CD4-positive, alpha-beta memory T cell (primary cell): ENCODE data around the gene SKP1. TPM values are rescaled to one million over a fixed set of nuclear protein-coding genes. Genes with fewer than 3 reads are reported as not detected.

Experiments used
- CTCF ChIA-PET: fragments of 350-600 bp; sonication (Branson Sonifier 250); formaldehyde crosslinking; loops from one replicate; lab custom pipeline; 2021; ENCODE audit warnings: inconsistent platforms; ENCODE audit not compliant: partially characterized antibody; lab: Charles Lee
- POLR2A ChIA-PET: fragments of 350-600 bp; sonication (Branson Sonifier 250); formaldehyde crosslinking; loops from one replicate; lab custom pipeline; 2021; ENCODE audit not compliant: partially characterized antibody; lab: Charles Lee
- DNase-seq, 5 donors: peaks; one replicate each; pipeline versions ENCODE4 v3.0.0 to v3.0.0-alpha.2; 2020 to 2022; ENCODE audit warnings: mixed read lengths in 1 of 5
- H3K27ac ChIP-seq: one replicate; pipeline ENCODE4 v1.7.0; 2013; ENCODE audit warnings: low read depth, low read length
- H3K27me3 ChIP-seq: 2 replicates; pipeline ENCODE4 v1.7.0; 2013; ENCODE audit warnings: mild to moderate bottlenecking, low read length, moderate library complexity; ENCODE audit not compliant: insufficient read depth
- H3K36me3 ChIP-seq: 2 replicates; pipeline ENCODE4 v1.7.0; 2013; ENCODE audit warnings: mild to moderate bottlenecking, low read length, moderate library complexity; ENCODE audit not compliant: insufficient read depth
- H3K4me1 ChIP-seq: 2 replicates; pipeline ENCODE4 v1.7.0; 2013; ENCODE audit warnings: mild to moderate bottlenecking, low read length, moderate library complexity; ENCODE audit not compliant: insufficient read depth
- H3K4me3 ChIP-seq, 2 donors: one replicate each; pipeline ENCODE4 v1.7.0; 2013; ENCODE audit warnings: low read length in 2 of 2, mild to moderate bottlenecking in 1 of 2
- H3K9me3 ChIP-seq, 2 donors: one replicate each; pipeline ENCODE4 v1.7.0; 2013; ENCODE audit warnings: low read length in 2 of 2, control low read depth in 1 of 2; ENCODE audit not compliant: control insufficient read depth in 1 of 2
- H3K27ac Mint-ChIP-seq, 7 donors: one replicate each; pipeline ENCODE4 v1.8.0; 2020 to 2021; ENCODE audit warnings: mixed read lengths in 7 of 7, mild to moderate bottlenecking in 6 of 7, inconsistent platforms in 3 of 7, moderate library complexity in 3 of 7
- H3K27me3 Mint-ChIP-seq, 2 donors: one replicate each; pipeline ENCODE4 v1.8.0; 2020 to 2021; ENCODE audit warnings: mixed read lengths in 2 of 2
- H3K36me3 Mint-ChIP-seq, 2 donors: one replicate each; pipeline ENCODE4 v1.8.0; 2020 to 2021; ENCODE audit warnings: mixed read lengths in 2 of 2, inconsistent platforms in 1 of 2, mild to moderate bottlenecking in 1 of 2
- H3K4me1 Mint-ChIP-seq, 4 donors: one replicate each; pipeline ENCODE4 v1.8.0; 2020 to 2021; ENCODE audit warnings: mixed read lengths in 4 of 4, mild to moderate bottlenecking in 1 of 4
- H3K4me3 Mint-ChIP-seq, 8 donors: one replicate each; pipeline ENCODE4 v1.8.0; 2020 to 2021; ENCODE audit warnings: mixed read lengths in 8 of 8, mild to moderate bottlenecking in 7 of 8, moderate library complexity in 6 of 8, inconsistent platforms in 3 of 8
- H3K9me3 Mint-ChIP-seq, 8 donors: one replicate each; pipeline ENCODE4 v1.8.0; 2020 to 2021; ENCODE audit warnings: mixed read lengths in 8 of 8, mild to moderate bottlenecking in 5 of 8, inconsistent platforms in 3 of 8, moderate library complexity in 1 of 8
- intact Hi-C: fragments of 100-400 bp; cut with micrococcal nuclease; formaldehyde crosslinking; loops from one replicate; pipeline ENCODE4 v1.15.1; 2023
- polyA plus RNA-seq, 2 donors: library from polyadenylated mRNA; unstranded; fragments of 300-500 nt; fragmentation: Illumina TruSeq; gene quantifications; one replicate each; pipeline ENCODE4 v1.2.3, GENCODE V29; 2021
- total RNA-seq, 2 experiments: library from RNA; stranded (reverse); gene quantifications; one replicate each; pipeline ENCODE4 v1.2.3, GENCODE V29; 2021

SKP1 gene
- total and polyA plus RNA-seq, 4 experiments from 2014 or later: 234 to 1,639 (median 661) TPM

- Histone ChIP-seq H3K4me3 (no peak overlapping the region), H3K36me3 (peaks cover 7% of the 10 kb centered on the region)
Observed at GRCh38 chr5:134178096-134178419, 1.3 kb upstream of the SKP1 start.

GRCh38 chr5:134177369-134178095 lies 782 bp upstream of the SKP1 start:
- no peaks in the 10 kb centered on the region for H3K27me3 Mint-ChIP-seq
- Histone ChIP-seq H3K27me3 (no peaks in the 10 kb centered on the region), H3K4me1 (peaks cover 33% of the 10 kb centered on the region), H3K36me3 (peaks cover 9% of the 10 kb centered on the region), H3K4me3 (peak overlapping the region; percentile 71 to 89), H3K9me3 (no peaks in the 10 kb centered on the region), H3K27ac (peak overlapping the region; percentile 97)
- peaks cover 12 to 24% of the 10 kb centered on the region in 2 donors for H3K36me3 Mint-ChIP-seq
- ChIA-PET CTCF (interaction anchor here (1.2 to 4.7 kb wide), 5 partner anchors 25 to 137 kb away, joined by 3 to 35 read pairs (median 4); partner anchors contain the start of gene PPP2CA), POLR2A (interaction anchor here (0.6 to 6.2 kb wide), 45 partner anchors 8 to 727 kb away, joined by 3 to 119 read pairs (median 5); partner anchors contain the start of genes C5orf24, CAMLG, CDKN2AIPNL and DDX46)
- peaks cover 17 to 39% (median 24%) of the 10 kb centered on the region in 4 donors for H3K4me1 Mint-ChIP-seq
- H3K4me3 Mint-ChIP-seq: peak overlapping the region; percentile 93 to 99 (median 98)
- no peak for DNase-seq
- H3K9me3 Mint-ChIP-seq: peaks cover 0 to 2% (median 0%) of the 10 kb centered on the region in 8 donors
- H3K27ac Mint-ChIP-seq: peak overlapping the region; percentile 97 to 99 (median 98)
- intact Hi-C loops: loop anchor here (1.0 to 10.0 kb wide), 6 partner anchors 29 to 347 kb away; partner anchors contain the start of genes JADE2, PPP2CA and UBE2B

More at GRCh38 chr5:134178096-134178419, 1.3 kb upstream of the SKP1 start:
- Histone ChIP-seq H3K9me3 (no peaks in the 10 kb centered on the region), H3K4me1 (peaks cover 33% of the 10 kb centered on the region), H3K27ac (no peak overlapping the region), H3K27me3 (no peaks in the 10 kb centered on the region)
- intact Hi-C loops: loop anchor here (10.0 kb wide), 1 partner anchor 347 kb away; the partner anchor contains the start of gene JADE2
- Mint-ChIP-seq H3K36me3 (peaks cover 11 to 21% of the 10 kb centered on the region in 2 donors), H3K27ac (peak overlapping the region; percentile 6 to 99 (median 98)), H3K27me3 (no peaks in the 10 kb centered on the region), H3K9me3 (peaks cover 0 to 2% (median 0%) of the 10 kb centered on the region in 8 donors), H3K4me1 (peaks cover 17 to 37% (median 22%) of the 10 kb centered on the region in 4 donors), H3K4me3 (peak overlapping the region in 7 of 8 donors; percentile 98 to 99 (median 98))
- CTCF ChIA-PET: interaction anchor here (1.2 to 4.7 kb wide), 4 partner anchors 27 to 138 kb away, joined by 3 to 35 read pairs (median 6); partner anchors contain the start of gene PPP2CA
- DNase-seq: no peak
- POLR2A ChIA-PET: interaction anchor here (1.0 to 6.2 kb wide), 11 partner anchors 12 to 560 kb away, joined by 3 to 119 read pairs (median 6); partner anchors contain the start of genes CAMLG and PPP2CA

GRCh38 chr5:134175921-134176510 lies 734 bp downstream of the SKP1 start:
- peak in 1 of 5 donors; percentile 23 for DNase-seq
- H3K4me3 Mint-ChIP-seq: peak overlapping the region; percentile 98 to 99 (median 98)
- H3K27me3 Mint-ChIP-seq: no peaks in the 10 kb centered on the region
- Histone ChIP-seq H3K27ac (peak overlapping the region; percentile 97), H3K27me3 (no peaks in the 10 kb centered on the region), H3K36me3 (peaks cover 24% of the 10 kb centered on the region), H3K9me3 (no peaks in the 10 kb centered on the region), H3K4me1 (peaks cover 47% of the 10 kb centered on the region), H3K4me3 (peak overlapping the region; percentile 71 to 89)
- CTCF ChIA-PET: interaction anchor here (1.3 to 4.7 kb wide), 4 partner anchors 23 to 136 kb away, joined by 3 to 35 read pairs (median 5); no protein-coding TSS in a partner anchor
- POLR2A ChIA-PET: interaction anchor here (0.5 to 6.2 kb wide), 37 partner anchors 8 to 697 kb away, joined by 3 to 119 read pairs (median 4); partner anchors contain the start of genes CAMLG, CDKN2AIPNL, DDX46 and PPP2CA
- peaks cover 25 to 37% of the 10 kb centered on the region in 2 donors for H3K36me3 Mint-ChIP-seq
- intact Hi-C loops: loop anchor here (2.0 to 10.0 kb wide), 4 partner anchors 27 to 349 kb away; partner anchors contain the start of genes JADE2 and UBE2B
- peak overlapping the region; percentile 97 to 99 (median 98) for H3K27ac Mint-ChIP-seq
- peaks cover 0 to 2% (median 0%) of the 10 kb centered on the region in 8 donors for H3K9me3 Mint-ChIP-seq
- peaks cover 26 to 52% (median 37%) of the 10 kb centered on the region in 4 donors for H3K4me1 Mint-ChIP-seq

- peaks cover 30 to 56% (median 43%) of the 10 kb centered on the region in 4 donors for H3K4me1 Mint-ChIP-seq
- H3K27ac ChIP-seq: peak overlapping the region; percentile 97
- no peaks in the 10 kb centered on the region for H3K9me3 ChIP-seq
- peaks cover 33% of the 10 kb centered on the region for H3K36me3 ChIP-seq
- H3K4me3 Mint-ChIP-seq: peak overlapping the region; percentile 98 to 99 (median 98)
- CTCF ChIA-PET: interaction anchor here (1.3 to 4.7 kb wide), 2 partner anchors 25 to 135 kb away, joined by 4 to 35 read pairs; no protein-coding TSS in a partner anchor
- H3K9me3 Mint-ChIP-seq: peaks cover 0 to 2% (median 0%) of the 10 kb centered on the region in 8 donors
- H3K27me3 ChIP-seq: no peaks in the 10 kb centered on the region
- peak overlapping the region; percentile 71 to 89 for H3K4me3 ChIP-seq
- H3K27ac Mint-ChIP-seq: peak overlapping the region; percentile 30 to 99 (median 79)
- intact Hi-C loops: loop anchor here (10.0 kb wide), 1 partner anchor 350 kb away; the partner anchor contains the start of gene JADE2
- no peak for DNase-seq
- H3K27me3 Mint-ChIP-seq: no peaks in the 10 kb centered on the region
- H3K4me1 ChIP-seq: peaks cover 56% of the 10 kb centered on the region
- peaks cover 26 to 46% of the 10 kb centered on the region in 2 donors for H3K36me3 Mint-ChIP-seq
- POLR2A ChIA-PET: interaction anchor here (0.8 to 6.2 kb wide), 18 partner anchors 7 to 351 kb away, joined by 3 to 119 read pairs (median 6); partner anchors contain the start of genes PPP2CA and UBE2B
Observed at GRCh38 chr5:134174841-134175839, 1.6 kb downstream of the SKP1 start.

- H3K36me3 ChIP-seq: peaks cover 52% of the 10 kb centered on the region
- no peak overlapping the region for H3K27ac ChIP-seq
- Mint-ChIP-seq H3K4me1 (peaks cover 37 to 68% (median 53%) of the 10 kb centered on the region in 4 donors), H3K27ac (peak overlapping the region in 2 of 7 donors; percentile 75 to 99), H3K9me3 (peaks cover 0 to 4% (median 0%) of the 10 kb centered on the region in 8 donors), H3K27me3 (no peaks in the 10 kb centered on the region), H3K4me3 (peak overlapping the region in 2 of 8 donors; percentile 43 to 59), H3K36me3 (peaks cover 40 to 66% of the 10 kb centered on the region in 2 donors)
- H3K27me3 ChIP-seq: no peaks in the 10 kb centered on the region
- POLR2A ChIA-PET: interaction anchor here (0.7 to 1.3 kb wide), 3 partner anchors 14 to 205 kb away, joined by 3 read pairs; no protein-coding TSS in a partner anchor
- intact Hi-C loops: loop anchor here (2.0 to 10.0 kb wide), 2 partner anchors 17 to 353 kb away; partner anchors contain the start of gene JADE2
- DNase-seq: no peak
- no peaks in the 10 kb centered on the region for H3K9me3 ChIP-seq
- peaks cover 49% of the 10 kb centered on the region for H3K4me1 ChIP-seq
- CTCF ChIA-PET: interaction anchor here (0.5 to 2.1 kb wide), 4 partner anchors 13 to 132 kb away, joined by 3 to 6 read pairs (median 4); no protein-coding TSS in a partner anchor
- H3K4me3 ChIP-seq: no peak overlapping the region
Observed at GRCh38 chr5:134171972-134172371, 4.8 kb downstream of the SKP1 start.
